GM12864 (cell line): Measurements from ENCODE around the gene NPFFR2.

Source experiments
- DNase-seq: peaks from one replicate; pipeline ENCODE4 v3.0.0-alpha.2; 2011; ENCODE audit warnings: low read depth
- H3K4me3 ChIP-seq: 2 replicates; pipeline ENCODE4 v1.5.1; 2011; ENCODE audit warnings: mild to moderate bottlenecking, low read depth, low read length, control low read depth
- CTCF ChIP-seq: IDR thresholded peaks from 2 replicates; pipeline ENCODE4 v1.5.1; 2011; ENCODE audit warnings: low read depth, mild to moderate bottlenecking, moderate library complexity, low read length, control low read depth, inconsistent platforms; ENCODE audit errors: missing control alignments

Gene NPFFR2

GRCh38 chr4:72031868-72032608, at the start of gene NPFFR2:
TSS of gene NPFFR2 (plus strand) at chr4:72032000. CDS start at chr4:72128592, 96,592 bp downstream.
- no peak within 1 kb of the TSS for H3K4me3 ChIP-seq
- TF ChIP-seq CTCF, result no peak
- DNase-seq, result no peak

GRCh38 chr4:71992571-71993312, 39.1 kb upstream of the NPFFR2 start:
- TF ChIP-seq CTCF, result no peak
- H3K4me3 ChIP-seq, result no peak overlapping the region
- no peak for DNase-seq

- no peak overlapping the region for H3K4me3 ChIP-seq
- TF ChIP-seq CTCF, result no peak
- DNase-seq, result no peak
Measured at GRCh38 chr4:71994559-71994958, 37.2 kb upstream of the NPFFR2 start.

- no peak for DNase-seq
- TF ChIP-seq CTCF, result no peak
- no peak overlapping the region for H3K4me3 ChIP-seq
Measured at GRCh38 chr4:71995297-71995696, 36.5 kb upstream of the NPFFR2 start.

- TF ChIP-seq CTCF, result no peak
- DNase-seq, result no peak
- H3K4me3 ChIP-seq, result no peak overlapping the region
Measured at GRCh38 chr4:72006586-72006985, 25.2 kb upstream of the NPFFR2 start.

GRCh38 chr4:72011906-72012305, 19.9 kb upstream of the NPFFR2 start:
- H3K4me3 ChIP-seq, result no peak overlapping the region
- DNase-seq, result no peak
- no peak for TF ChIP-seq CTCF

- no peak overlapping the region for H3K4me3 ChIP-seq
- TF ChIP-seq CTCF, result no peak
- no peak for DNase-seq
Measured at GRCh38 chr4:72016011-72016410, 15.8 kb upstream of the NPFFR2 start.
